B cell (primary cell): ENCODE results near the gene HIRA. TPM values are rescaled to one million over a fixed set of nuclear protein-coding genes. Genes with fewer than 3 reads are reported as not detected.
A peak's percentile ranks its signal among the peaks of the same experiment; 100 is the strongest.

Experiments
- ATAC-seq: fragments of 200-7000 bp; cut with Tn5 transposase; one replicate; pipeline ENCODE4 v1.10.0; 2021; ENCODE audit warnings: low read depth, mild to moderate bottlenecking, moderate number of reproducible peaks, moderate library complexity
- CTCF ChIA-PET: fragments of 350-600 bp; sonication (Branson Sonifier 250); formaldehyde crosslinking; loops from one replicate; lab custom pipeline; 2021; ENCODE audit warnings: antibody characterized with exemption, inconsistent platforms; lab: Charles Lee
- POLR2A ChIA-PET: fragments of 350-600 bp; sonication (Branson Sonifier 250); formaldehyde crosslinking; loops from one replicate; lab custom pipeline; 2021; ENCODE audit warnings: antibody characterized with exemption; lab: Charles Lee
- DNase-seq: peaks from one replicate; pipeline ENCODE4 v3.0.0; 2013
- H2AFZ ChIP-seq: 2 replicates; pipeline ENCODE4 v1.6.1; 2012; ENCODE audit warnings: mild to moderate bottlenecking, low read depth, low read length; ENCODE audit not compliant: insufficient read depth, poor library complexity, severe bottlenecking
- H3K27ac ChIP-seq, 2 donors: 1 replicate in 1 of 2; 2 replicates in 1 of 2; pipeline ENCODE4 v1.5.1; 2012 to 2013; ENCODE audit warnings: low read length in 2 of 2, mild to moderate bottlenecking in 2 of 2, moderate library complexity in 1 of 2
- H3K27me3 ChIP-seq, 4 experiments: fragments of 200-600 bp in 1 of 4; sonication (generic) in 1 of 4; replicated peaks in 1 of 4; 1 replicate in 2 of 4; 2 replicates in 2 of 4; pipeline versions ENCODE4 v1.6.1 to v1.7.0; 2013 to 2016; ENCODE audit warnings: low read length in 3 of 4, mild to moderate bottlenecking in 2 of 4, mixed read lengths in 1 of 4, moderate library complexity in 1 of 4; ENCODE audit not compliant: insufficient read depth in 4 of 4, control insufficient read depth in 3 of 4; ENCODE audit errors: control extremely low read depth in 1 of 4
- H3K36me3 ChIP-seq, 2 experiments: replicated peaks in 1 of 2; 1 replicate in 1 of 2; 2 replicates in 1 of 2; pipeline versions ENCODE4 v1.6.1 to v1.7.1; 2013; ENCODE audit warnings: low read length in 1 of 2; ENCODE audit not compliant: insufficient read depth in 2 of 2, control insufficient read depth in 1 of 2; ENCODE audit errors: control extremely low read depth in 1 of 2, extremely low read depth in 1 of 2
- H3K4me1 ChIP-seq, 2 donors: fragments of 200-600 bp in 1 of 2; sonication (generic) in 1 of 2; 1 replicate in 1 of 2; 2 replicates in 1 of 2; pipeline versions ENCODE4 v1.5.1 to v1.6.1; 2013 to 2017; ENCODE audit warnings: low read length in 2 of 2; ENCODE audit not compliant: control insufficient read depth in 2 of 2, insufficient read depth in 2 of 2
- H3K4me2 ChIP-seq: replicated peaks from 2 replicates; pipeline ENCODE3; 2012; ENCODE audit warnings: mild to moderate bottlenecking, low read depth, low read length; ENCODE audit not compliant: poor library complexity, severe bottlenecking
- H3K4me3 ChIP-seq, 5 experiments: fragments of 200-600 bp in 1 of 5; sonication (generic) in 1 of 5; 1 replicate in 3 of 5; 2 replicates in 2 of 5; pipeline versions ENCODE4 v1.5.1 to v1.7.0; 2011 to 2016; ENCODE audit warnings: low read length in 4 of 5, mild to moderate bottlenecking in 4 of 5, low read depth in 2 of 5, control low read depth in 1 of 5, moderate library complexity in 1 of 5; ENCODE audit not compliant: insufficient read depth in 1 of 5; ENCODE audit errors: control extremely low read depth in 1 of 5, extremely low read depth in 1 of 5
- H3K79me2 ChIP-seq: fragments of 200-600 bp; sonication (generic); one replicate; pipeline ENCODE4 v1.6.0; 2016; ENCODE audit warnings: low read length; ENCODE audit not compliant: control insufficient read depth, insufficient read depth
- H3K9ac ChIP-seq: fragments of 200-600 bp; sonication (generic); 2 replicates; pipeline ENCODE4 v1.6.1; 2017; ENCODE audit warnings: mild to moderate bottlenecking, low read length, moderate library complexity
- H3K9me3 ChIP-seq, 3 donors: one replicate each; pipeline versions ENCODE4 v1.6.1 to v1.7.1; 2013; ENCODE audit warnings: low read length in 2 of 3; ENCODE audit not compliant: control insufficient read depth in 2 of 3, insufficient read depth in 1 of 3; ENCODE audit errors: control extremely low read depth in 1 of 3
- H4K20me1 ChIP-seq: 2 replicates; pipeline ENCODE4 v1.6.0; 2012; ENCODE audit warnings: mild to moderate bottlenecking, low read length; ENCODE audit not compliant: insufficient read depth, control insufficient read depth, poor library complexity, severe bottlenecking
- H3K27ac Mint-ChIP-seq: one replicate; pipeline ENCODE4 v1.8.0; 2021; ENCODE audit warnings: mixed read lengths
- H3K27me3 Mint-ChIP-seq: one replicate; pipeline ENCODE4 v1.8.0; 2021; ENCODE audit warnings: mixed read lengths
- H3K4me1 Mint-ChIP-seq: one replicate; pipeline ENCODE4 v1.8.0; 2021; ENCODE audit warnings: mixed read lengths
- H3K4me3 Mint-ChIP-seq: one replicate; pipeline ENCODE4 v1.8.0; 2021; ENCODE audit warnings: mixed read lengths
- H3K9me3 Mint-ChIP-seq: one replicate; pipeline ENCODE4 v1.8.0; 2022; ENCODE audit warnings: mixed read lengths; ENCODE audit not compliant: insufficient read depth
- EZH2 ChIP-seq: IDR thresholded peaks from 2 replicates; pipeline ENCODE4 v1.6.1; 2012; ENCODE audit warnings: borderline replicate concordance, low read depth, mild to moderate bottlenecking, moderate library complexity, low read length; ENCODE audit not compliant: insufficient read depth, poor library complexity, severe bottlenecking
- WGBS: methylation state at CpG from one replicate; pipeline ENCODE4 v1.1.5; 2013; ENCODE audit warnings: missing lambda C conversion rate; ENCODE audit not compliant: insufficient coverage; 5-methylcytosine and 5-hydroxymethylcytosine counted together
- intact Hi-C: fragments of 100-400 bp; cut with micrococcal nuclease; formaldehyde crosslinking; loops from one replicate; pipeline ENCODE4 v1.10.0; 2022
- polyA plus RNA-seq: library from polyadenylated mRNA; depleted of rRNA; stranded (reverse); fragments of >200 nt; gene quantifications from 2 replicates; pipeline ENCODE4 v1.2.3, GENCODE V29; 2012
- total RNA-seq, 2 donors: library from RNA; stranded (reverse); fragments of 120-200 nt in 1 of 2; gene quantifications; 1 replicate in 1 of 2; 2 replicates in 1 of 2; pipeline versions ENCODE4 v1.2.3 to v1.2.4, GENCODE V29; 2013 to 2022
- TF ChIP-seq, protein P1 (sequence below): fragments of 200-600 bp; IDR thresholded peaks from one replicate; pipeline ENCODE4 v1.8.0; 2022; ENCODE audit warnings: antibody characterized with exemption, mild to moderate bottlenecking

The HIRA gene
- total and polyA plus RNA-seq, 2 donors (not counting 1 experiment from before 2014, with no cell fraction given) = 28.3 to 34.5 TPM

GRCh38 chr22:19478901-19479354 is 47.4 kb upstream of the HIRA start, which contains the start of gene UFD1:
UFD1 (minus strand) TSS chr22:19479193; CDS start chr22:19479085, 108 bp downstream.
- Histone ChIP-seq H3K9ac (peak within 1 kb of the TSS; percentile 98), H2AFZ (peak within 1 kb of the TSS; percentile 92), H3K4me2 (peak within 1 kb of the TSS; percentile 92), H3K79me2 (peaks cover 46% of the 10 kb centered on the region), H3K27ac (peak within 1 kb of the TSS; percentile 98 to 100), H3K4me1 (peaks cover 16 to 20% of the 10 kb centered on the region in 2 donors), H4K20me1 (peaks cover 20% of the 10 kb centered on the region), H3K27me3 (no peaks in the 10 kb centered on the region), H3K4me3 (peak within 1 kb of the TSS; percentile 66 to 92 (median 83)), H3K9me3 (no peaks in the 10 kb centered on the region), H3K36me3 (peaks cover 4 to 14% of the 10 kb centered on the region in 2 experiments)
- ATAC-seq (peak; percentile 48), DNase-seq (no peak)
- TF ChIP-seq EZH2 = no peak
- TF ChIP-seq, protein P1, sequence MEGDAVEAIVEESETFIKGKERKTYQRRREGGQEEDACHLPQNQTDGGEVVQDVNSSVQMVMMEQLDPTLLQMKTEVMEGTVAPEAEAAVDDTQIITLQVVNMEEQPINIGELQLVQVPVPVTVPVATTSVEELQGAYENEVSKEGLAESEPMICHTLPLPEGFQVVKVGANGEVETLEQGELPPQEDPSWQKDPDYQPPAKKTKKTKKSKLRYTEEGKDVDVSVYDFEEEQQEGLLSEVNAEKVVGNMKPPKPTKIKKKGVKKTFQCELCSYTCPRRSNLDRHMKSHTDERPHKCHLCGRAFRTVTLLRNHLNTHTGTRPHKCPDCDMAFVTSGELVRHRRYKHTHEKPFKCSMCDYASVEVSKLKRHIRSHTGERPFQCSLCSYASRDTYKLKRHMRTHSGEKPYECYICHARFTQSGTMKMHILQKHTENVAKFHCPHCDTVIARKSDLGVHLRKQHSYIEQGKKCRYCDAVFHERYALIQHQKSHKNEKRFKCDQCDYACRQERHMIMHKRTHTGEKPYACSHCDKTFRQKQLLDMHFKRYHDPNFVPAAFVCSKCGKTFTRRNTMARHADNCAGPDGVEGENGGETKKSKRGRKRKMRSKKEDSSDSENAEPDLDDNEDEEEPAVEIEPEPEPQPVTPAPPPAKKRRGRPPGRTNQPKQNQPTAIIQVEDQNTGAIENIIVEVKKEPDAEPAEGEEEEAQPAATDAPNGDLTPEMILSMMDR = no peak
- Mint-ChIP-seq H3K27me3 (no peaks in the 10 kb centered on the region), H3K27ac (peak within 1 kb of the TSS; percentile 100), H3K4me1 (peaks cover 23% of the 10 kb centered on the region), H3K4me3 (peak within 1 kb of the TSS; percentile 98), H3K9me3 (no peaks in the 10 kb centered on the region)
- ChIA-PET POLR2A (interaction anchor here (0.5 to 2.2 kb wide), 7 partner anchors 31 to 1791 kb away, joined by 3 to 18 read pairs (median 6); partner anchors contain the start of genes C22orf39, CLTCL1, ESS2 and HIRA), CTCF (interaction anchor here (0.7 to 5.5 kb wide), 10 partner anchors 32 to 371 kb away, joined by 3 to 29 read pairs (median 7); partner anchors contain the start of genes C22orf39, ESS2 and SLC25A1)
- WGBS = 0% methylated on average over 30 of the region's 42 CpGs
- intact Hi-C loops = loop anchor here (1.0 to 2.0 kb wide), 10 partner anchors 32 to 357 kb away; partner anchors contain the start of genes C22orf39, CLTCL1, DGCR2 and ESS2
